ENCODE results near the gene MEMO1. TPM values are rescaled to one million over a fixed set of nuclear protein-coding genes. Genes with fewer than 3 reads are reported as not detected.
"Not testable (repeated sequence)": the region's sequence is repeated elsewhere in the genome, so short reads cannot be mapped to it uniquely, and the experiment has no call there.

Gene MEMO1
- total and polyA plus RNA-seq, 9 of the 15 experiments (the other 6 are each of a cell fraction or from before 2014, with no cell fraction given): 22.1 to 87.7 (median 61.2) TPM

DNA sequence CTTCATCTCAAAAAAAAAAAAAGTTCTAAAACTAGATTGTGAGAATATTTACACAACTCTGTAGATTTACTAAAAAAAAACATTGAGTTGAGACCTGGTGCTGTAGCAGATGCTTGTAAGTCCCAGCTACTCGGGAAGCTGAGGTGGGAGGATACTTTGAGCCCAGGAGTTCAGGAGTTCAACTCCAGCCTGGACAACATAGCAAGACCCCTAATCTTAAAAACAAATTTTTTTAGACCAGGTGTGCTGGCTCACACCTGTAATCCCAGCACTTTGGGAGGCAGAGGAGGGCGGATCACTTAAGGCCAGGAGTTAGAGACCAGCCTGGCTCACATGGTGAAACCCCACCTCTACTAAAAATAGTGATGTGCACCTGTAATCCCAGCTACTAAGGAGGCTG lies 108.9 kb downstream of the MEMO1 start:
- Histone ChIP-seq H3K9me1 (ENCODE audit: control insufficient read depth, insufficient read depth, low read length) (no peaks in the 10 kb centered on the region), H3K79me2 (ENCODE audit: control insufficient read depth, insufficient read depth, low read length) (no peaks in the 10 kb centered on the region), H3K4me1 (replicated peaks in 1 of 2; ENCODE audit: control insufficient read depth in 2 of 2, insufficient read depth in 2 of 2, low read length in 2 of 2) (no peaks in the 10 kb centered on the region), H3K36me3 (ENCODE audit: control insufficient read depth, insufficient read depth, low read length) (peaks cover 23% of the 10 kb centered on the region), H2AFZ (ENCODE audit: low read depth, low read length) (no peak overlapping the region), H3K4me3 (no peak overlapping the region), H4K20me1 (replicated peaks; ENCODE audit: control insufficient read depth, insufficient read depth, low read length) (no peaks in the 10 kb centered on the region), H3K27me3 (ENCODE audit: control insufficient read depth in 2 of 2, insufficient read depth in 2 of 2, low read length in 2 of 2) (no peaks in the 10 kb centered on the region), H3K9ac (ENCODE audit: insufficient read depth in 1 of 2, low read depth in 2 of 2, low read length in 2 of 2) (no peak overlapping the region), H3K9me3 (replicated peaks; ENCODE audit: control insufficient read depth, insufficient read depth, low read depth, low read length) (peaks cover 3% of the 10 kb centered on the region; the same call in 1 of the 2 replicates), H3K27ac (ENCODE audit: extremely low read depth, low read depth, low read length) (no peak overlapping the region), H3K4me2 (ENCODE audit: insufficient read depth, low read length) (no peak overlapping the region)
- DNase-seq (ENCODE audit: extremely low read depth in 1 of 4, low spot score in 3 of 4): no peak
- WGBS (ENCODE audit: insufficient coverage, low coverage, missing lambda C conversion rate): 90% methylated on average over 2 of the region's 2 CpGs
- in situ Hi-C loops (cut with MboI): no loop called here
- CTCF ChIA-PET (ENCODE audit: low intra/inter-chr PET ratio): interaction anchor here (0.6 kb wide), 1 partner anchor 1063 kb away, joined by 4 read pairs; no protein-coding TSS in a partner anchor
- intact Hi-C loops (cut with micrococcal nuclease): no loop called here
- FAIRE-seq: no peak
- no TSS peak for BruUV-seq (replicated peaks)
- no peak for TF ChIP-seq ZNF23 (CRISPR knock-in tag; IDR thresholded peaks at IDR 0.05)
- no peak for TF ChIP-seq TSC22D4 (tag; IDR thresholded peaks at IDR 0.05)
- peak; percentile 23 for TF ChIP-seq RBM25 (IDR thresholded peaks at IDR 0.05; ENCODE audit: low read depth, low read length, severe bottlenecking)
- peak; percentile 85 for TF ChIP-seq ZNF121 (CRISPR knock-in tag; conservative IDR thresholded peaks at IDR 0.05)
- ATAC-seq: no peak
- POLR2A ChIA-PET: interaction anchor here (1.4 kb wide), 1 partner anchor 20 kb away, joined by 3 read pairs; no protein-coding TSS in a partner anchor

DNA sequence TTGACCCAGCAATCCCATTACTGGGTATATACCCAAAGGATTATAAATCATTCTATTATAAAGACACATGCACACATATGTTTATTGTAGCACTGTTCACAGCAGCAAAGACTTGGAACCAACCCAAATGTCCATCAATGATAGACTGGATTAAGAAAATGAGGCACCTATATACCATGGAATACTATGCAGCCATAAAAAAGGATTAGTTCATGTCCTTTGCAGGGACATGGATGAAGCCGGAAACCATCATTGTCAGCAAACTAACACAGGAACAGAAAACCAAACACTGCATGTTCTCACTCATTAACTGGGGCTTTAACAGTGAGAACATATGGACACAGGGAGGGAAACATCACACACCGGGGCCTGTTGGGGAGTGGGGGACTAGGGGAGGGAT lies 110.7 kb downstream of the MEMO1 start:
- in situ Hi-C loops (cut with MboI); intact Hi-C loops (cut with micrococcal nuclease); CTCF ChIA-PET (ENCODE audit: low intra/inter-chr PET ratio); H3K4me3 ChIP-seq; ATAC-seq; FAIRE-seq; DNase-seq (ENCODE audit: extremely low read depth in 1 of 4, low spot score in 3 of 4); H3K27ac ChIP-seq (ENCODE audit: extremely low read depth, low read depth, low read length); BruUV-seq (replicated peaks); H3K27me3 ChIP-seq (ENCODE audit: control insufficient read depth in 2 of 2, insufficient read depth in 2 of 2, low read length in 2 of 2); H4K20me1 ChIP-seq (replicated peaks; ENCODE audit: control insufficient read depth, insufficient read depth, low read length); POLR2A ChIA-PET; H3K9me1 ChIP-seq (ENCODE audit: control insufficient read depth, insufficient read depth, low read length); H3K79me2 ChIP-seq (ENCODE audit: control insufficient read depth, insufficient read depth, low read length); H3K4me1 ChIP-seq (replicated peaks in 1 of 2; ENCODE audit: control insufficient read depth in 2 of 2, insufficient read depth in 2 of 2, low read length in 2 of 2); H2AFZ ChIP-seq (ENCODE audit: low read depth, low read length); H3K4me2 ChIP-seq (ENCODE audit: insufficient read depth, low read length); H3K9me3 ChIP-seq (replicated peaks; ENCODE audit: control insufficient read depth, insufficient read depth, low read depth, low read length); H3K9ac ChIP-seq (ENCODE audit: insufficient read depth in 1 of 2, low read depth in 2 of 2, low read length in 2 of 2): not testable (repeated sequence)
- peaks cover 23% of the 10 kb centered on the region; the same call in 2 of the 3 replicates for H3K36me3 ChIP-seq (ENCODE audit: control insufficient read depth, insufficient read depth, low read length)
- TF ChIP-seq KDM1A (IDR thresholded peaks at IDR 0.05) (0 out of 4 replicates have a peak, but pooled peaks of 1 of the 2 experiments have one; percentile 17), BCOR (IDR thresholded peaks at IDR 0.05) (peak; percentile 43; the same call in 1 of the 2 replicates), ZNF146 (CRISPR knock-in tag; IDR thresholded peaks at IDR 0.05; ENCODE audit: unreplicated experiment) (peak; percentile 84)
- WGBS (ENCODE audit: insufficient coverage, low coverage, missing lambda C conversion rate): 92% methylated on average over 2 of the region's 2 CpGs

DNA sequence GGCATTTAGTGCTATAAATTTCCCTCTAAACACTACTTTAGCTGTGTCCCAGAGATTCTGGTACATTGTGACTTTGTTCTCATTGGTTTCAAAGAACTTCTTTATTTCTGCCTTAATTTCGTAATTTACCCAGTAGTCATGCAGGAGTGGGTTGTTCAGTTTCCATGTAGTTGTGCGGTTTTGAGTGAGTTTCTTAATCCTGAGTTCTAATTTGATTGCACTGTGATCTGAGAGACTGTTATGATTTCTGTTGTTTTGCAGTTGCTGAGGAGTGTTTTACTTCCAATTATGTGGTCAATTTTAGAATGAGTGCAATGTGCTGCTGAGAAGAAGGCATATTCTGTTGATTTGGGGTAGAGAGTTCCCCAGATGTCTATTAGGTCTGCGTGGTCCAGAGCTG lies 112.5 kb downstream of the MEMO1 start:
- H4K20me1 ChIP-seq (replicated peaks; ENCODE audit: control insufficient read depth, insufficient read depth, low read length); CTCF ChIA-PET (ENCODE audit: low intra/inter-chr PET ratio); H3K4me1 ChIP-seq (replicated peaks in 1 of 2; ENCODE audit: control insufficient read depth in 2 of 2, insufficient read depth in 2 of 2, low read length in 2 of 2); H3K4me3 ChIP-seq; BruUV-seq (replicated peaks); H3K4me2 ChIP-seq (ENCODE audit: insufficient read depth, low read length); in situ Hi-C loops (cut with MboI); H3K79me2 ChIP-seq (ENCODE audit: control insufficient read depth, insufficient read depth, low read length); DNase-seq (ENCODE audit: extremely low read depth in 1 of 4, low spot score in 3 of 4); FAIRE-seq; H3K9ac ChIP-seq (ENCODE audit: insufficient read depth in 1 of 2, low read depth in 2 of 2, low read length in 2 of 2); H3K9me3 ChIP-seq (replicated peaks; ENCODE audit: control insufficient read depth, insufficient read depth, low read depth, low read length); ATAC-seq; H2AFZ ChIP-seq (ENCODE audit: low read depth, low read length); intact Hi-C loops (cut with micrococcal nuclease); H3K27me3 ChIP-seq (ENCODE audit: control insufficient read depth in 2 of 2, insufficient read depth in 2 of 2, low read length in 2 of 2); POLR2A ChIA-PET; H3K9me1 ChIP-seq (ENCODE audit: control insufficient read depth, insufficient read depth, low read length); H3K27ac ChIP-seq (ENCODE audit: extremely low read depth, low read depth, low read length): not testable (repeated sequence)
- 100% methylated on average over 3 of the region's 3 CpGs for WGBS (ENCODE audit: insufficient coverage, low coverage, missing lambda C conversion rate)
- peaks cover 17% of the 10 kb centered on the region; the same call in 2 of the 3 replicates for H3K36me3 ChIP-seq (ENCODE audit: control insufficient read depth, insufficient read depth, low read length)
